Karpas-422 (cell line): ENCODE results near the gene POLR2F. TPM values are rescaled to one million over a fixed set of nuclear protein-coding genes. Genes with fewer than 3 reads are reported as not detected.

Source experiments
- DNase-seq: peaks from one replicate; pipeline ENCODE4 v3.0.0-alpha.2; 2015
- H2AFZ ChIP-seq: fragments of 200-600 bp; sonication (generic); 2 replicates; pipeline ENCODE4 v1.6.1; 2014; ENCODE audit warnings: antibody characterized with exemption, low read length, mixed read lengths
- H3K27ac ChIP-seq: fragments of 200-600 bp; sonication (generic); 2 replicates; pipeline ENCODE4 v1.5.1; 2014; ENCODE audit warnings: mild to moderate bottlenecking, low read length, moderate library complexity
- H3K27me3 ChIP-seq: fragments of 200-600 bp; sonication (generic); 2 replicates; pipeline ENCODE4 v1.6.1; 2014; ENCODE audit warnings: low read length, mixed read lengths
- H3K36me3 ChIP-seq: fragments of 200-600 bp; sonication (generic); 2 replicates; pipeline ENCODE4 v1.6.1; 2014; ENCODE audit warnings: low read length, mixed read lengths; ENCODE audit not compliant: insufficient read depth
- H3K4me1 ChIP-seq: fragments of 200-600 bp; sonication (generic); 2 replicates; pipeline ENCODE4 v1.6.1; 2014; ENCODE audit warnings: mild to moderate bottlenecking, low read length, mixed read lengths
- H3K4me2 ChIP-seq: fragments of 200-600 bp; sonication (generic); 2 replicates; pipeline ENCODE4 v1.6.1; 2014; ENCODE audit warnings: low read length, low read depth, mild to moderate bottlenecking; ENCODE audit not compliant: poor library complexity, severe bottlenecking
- H3K4me3 ChIP-seq: fragments of 200-600 bp; sonication (generic); 2 replicates; pipeline ENCODE4 v1.5.1; 2014; ENCODE audit warnings: mild to moderate bottlenecking, antibody characterized with exemption, low read length, mixed read lengths
- H3K79me2 ChIP-seq: fragments of 200-600 bp; sonication (generic); 2 replicates; pipeline ENCODE4 v1.6.1; 2014; ENCODE audit warnings: mild to moderate bottlenecking, low read length, mixed read lengths
- H3K9ac ChIP-seq: fragments of 200-600 bp; sonication (generic); 2 replicates; pipeline ENCODE4 v1.6.0; 2014; ENCODE audit warnings: low read length
- H3K9me2 ChIP-seq: fragments of 200-600 bp; sonication (generic), shearing (Covaris generic); replicated peaks from 2 replicates; pipeline ENCODE4 v1.6.0; 2014; ENCODE audit warnings: mild to moderate bottlenecking, low read length, moderate library complexity; ENCODE audit not compliant: insufficient read depth
- H3K9me3 ChIP-seq: fragments of 300-700, 200-600 bp; sonication (generic); 2 replicates; pipeline ENCODE4 v1.6.1; 2014; ENCODE audit warnings: low read length, mixed read lengths
- H4K20me1 ChIP-seq: fragments of 200-600 bp; sonication (generic); 2 replicates; pipeline ENCODE4 v1.6.1; 2014; ENCODE audit warnings: mild to moderate bottlenecking, antibody characterized with exemption, low read length, low read depth; ENCODE audit not compliant: insufficient read depth
- total RNA-seq: library from RNA; depleted of rRNA; stranded (reverse); fragments of >200 nt; shearing (Covaris generic); gene quantifications from 2 replicates; pipeline ENCODE4 v1.2.3, GENCODE V29; 2014; ENCODE audit warnings: low replicate concordance

Gene POLR2F
- total RNA-seq, 1 experiment from 2014 or later, result 41.9 TPM

GRCh38 chr22:37994982-37995381, 41.5 kb downstream of the POLR2F start:
- no peak overlapping the region for H3K4me2 ChIP-seq
- no peak overlapping the region for H3K27ac ChIP-seq
- H4K20me1 ChIP-seq, result 0 out of 2 replicates have a peak, but pooled peaks cover 8% of the 10 kb centered on the region
- H3K4me1 ChIP-seq, result peaks cover 19% of the 10 kb centered on the region
- H3K9me2 ChIP-seq, result no peaks in the 10 kb centered on the region
- no peaks in the 10 kb centered on the region for H3K9me3 ChIP-seq
- H3K27me3 ChIP-seq, result no peaks in the 10 kb centered on the region
- no peak for DNase-seq
- no peak overlapping the region for H2AFZ ChIP-seq
- H3K9ac ChIP-seq, result no peak overlapping the region
- no peaks in the 10 kb centered on the region for H3K36me3 ChIP-seq
- no peaks in the 10 kb centered on the region for H3K79me2 ChIP-seq
- H3K4me3 ChIP-seq, result no peak overlapping the region

- H3K9ac ChIP-seq, result no peak overlapping the region
- H3K4me1 ChIP-seq, result peaks cover 24% of the 10 kb centered on the region
- H3K27ac ChIP-seq, result no peak overlapping the region
Measured at GRCh38 chr22:37995460-37995859, 42.0 kb downstream of the POLR2F start.

GRCh38 chr22:37996079-37996478, 42.6 kb downstream of the POLR2F start:
- Histone ChIP-seq H3K9me3 (no peaks in the 10 kb centered on the region), H2AFZ (no peak overlapping the region), H3K36me3 (no peaks in the 10 kb centered on the region), H3K27me3 (no peaks in the 10 kb centered on the region), H4K20me1 (0 out of 2 replicates have a peak, but pooled peaks cover 8% of the 10 kb centered on the region), H3K9me2 (no peaks in the 10 kb centered on the region), H3K4me2 (no peak overlapping the region), H3K4me3 (no peak overlapping the region), H3K79me2 (no peaks in the 10 kb centered on the region), H3K4me1 (peaks cover 30% of the 10 kb centered on the region), H3K27ac (no peak overlapping the region), H3K9ac (no peak overlapping the region)
- no peak for DNase-seq

More at GRCh38 chr22:37995460-37995859, 42.0 kb downstream of the POLR2F start:
- no peaks in the 10 kb centered on the region for H3K36me3 ChIP-seq
- H2AFZ ChIP-seq, result no peak overlapping the region
- no peaks in the 10 kb centered on the region for H3K9me3 ChIP-seq
- no peak overlapping the region for H3K4me3 ChIP-seq
- no peak overlapping the region for H3K4me2 ChIP-seq
- no peaks in the 10 kb centered on the region for H3K27me3 ChIP-seq
- no peak for DNase-seq
- no peaks in the 10 kb centered on the region for H3K9me2 ChIP-seq
- no peaks in the 10 kb centered on the region for H3K79me2 ChIP-seq
- 0 out of 2 replicates have a peak, but pooled peaks cover 8% of the 10 kb centered on the region for H4K20me1 ChIP-seq

GRCh38 chr22:37996515-37997246, 43.2 kb downstream of the POLR2F start:
- H3K4me1 ChIP-seq, result peaks cover 30% of the 10 kb centered on the region
- H3K4me2 ChIP-seq, result no peak overlapping the region

GRCh38 chr22:37998543-37998942, 45.0 kb downstream of the POLR2F start:
- Histone ChIP-seq H3K27ac (no peak overlapping the region), H3K9me2 (no peaks in the 10 kb centered on the region), H4K20me1 (0 out of 2 replicates have a peak, but pooled peaks cover 8% of the 10 kb centered on the region), H3K79me2 (no peaks in the 10 kb centered on the region), H3K9ac (no peak overlapping the region), H3K4me3 (no peak overlapping the region), H3K36me3 (no peaks in the 10 kb centered on the region), H3K27me3 (no peaks in the 10 kb centered on the region), H2AFZ (no peak overlapping the region), H3K4me2 (no peak overlapping the region), H3K4me1 (peaks cover 30% of the 10 kb centered on the region), H3K9me3 (no peaks in the 10 kb centered on the region)
- no peak for DNase-seq

More at GRCh38 chr22:37996515-37997246, 43.2 kb downstream of the POLR2F start:
- DNase-seq, result no peak
- Histone ChIP-seq H3K27me3 (no peaks in the 10 kb centered on the region), H3K36me3 (no peaks in the 10 kb centered on the region), H3K9me2 (no peaks in the 10 kb centered on the region), H3K27ac (no peak overlapping the region), H4K20me1 (0 out of 2 replicates have a peak, but pooled peaks cover 8% of the 10 kb centered on the region), H3K79me2 (no peaks in the 10 kb centered on the region), H3K4me3 (no peak overlapping the region), H3K9ac (no peak overlapping the region), H3K9me3 (no peaks in the 10 kb centered on the region), H2AFZ (no peak overlapping the region)

GRCh38 chr22:37999236-37999635, 45.7 kb downstream of the POLR2F start:
- Histone ChIP-seq H3K27ac (no peak overlapping the region), H3K36me3 (no peaks in the 10 kb centered on the region), H3K9ac (no peak overlapping the region), H3K27me3 (no peaks in the 10 kb centered on the region), H2AFZ (no peak overlapping the region), H3K79me2 (no peaks in the 10 kb centered on the region), H4K20me1 (0 out of 2 replicates have a peak, but pooled peaks cover 8% of the 10 kb centered on the region), H3K4me3 (peak overlapping the region; percentile 24; the same call in 1 of the 2 replicates), H3K9me3 (no peaks in the 10 kb centered on the region), H3K9me2 (no peaks in the 10 kb centered on the region), H3K4me2 (peak overlapping the region; percentile 53), H3K4me1 (peaks cover 30% of the 10 kb centered on the region)
- DNase-seq, result no peak

- H3K4me3 ChIP-seq, result peak overlapping the region; percentile 24; the same call in 1 of the 2 replicates
- H3K4me1 ChIP-seq, result peaks cover 30% of the 10 kb centered on the region
- peak; percentile 86 for DNase-seq
- H3K36me3 ChIP-seq, result no peaks in the 10 kb centered on the region
- no peak overlapping the region for H2AFZ ChIP-seq
- H3K79me2 ChIP-seq, result no peaks in the 10 kb centered on the region
- H3K9me3 ChIP-seq, result no peaks in the 10 kb centered on the region
- H3K27me3 ChIP-seq, result no peaks in the 10 kb centered on the region
- H3K4me2 ChIP-seq, result peak overlapping the region; percentile 53
- peak overlapping the region; percentile 16; the same call in 1 of the 2 replicates for H3K9ac ChIP-seq
- H3K27ac ChIP-seq, result no peak overlapping the region
- no peaks in the 10 kb centered on the region for H3K9me2 ChIP-seq
- H4K20me1 ChIP-seq, result 0 out of 2 replicates have a peak, but pooled peaks cover 8% of the 10 kb centered on the region
Measured at GRCh38 chr22:37999640-38000272, 46.3 kb downstream of the POLR2F start.

GRCh38 chr22:38005943-38006342, 52.4 kb downstream of the POLR2F start:
- no peak overlapping the region for H2AFZ ChIP-seq
- no peak overlapping the region for H3K27ac ChIP-seq
- no peaks in the 10 kb centered on the region for H3K9me2 ChIP-seq
- no peaks in the 10 kb centered on the region for H3K79me2 ChIP-seq
- H4K20me1 ChIP-seq, result no peaks in the 10 kb centered on the region
- no peak for DNase-seq
- H3K27me3 ChIP-seq, result no peaks in the 10 kb centered on the region
- no peak overlapping the region for H3K9ac ChIP-seq
- no peak overlapping the region for H3K4me2 ChIP-seq
- no peaks in the 10 kb centered on the region for H3K9me3 ChIP-seq
- no peaks in the 10 kb centered on the region for H3K36me3 ChIP-seq
- peaks cover 1% of the 10 kb centered on the region; the same call in 1 of the 2 replicates for H3K4me1 ChIP-seq
- H3K4me3 ChIP-seq, result no peak overlapping the region
